AG04450 (cell line): Measurements from ENCODE around the gene TBL2. TPM values are rescaled to one million over a fixed set of nuclear protein-coding genes. Genes with fewer than 3 reads are reported as not detected.

ENCODE experiments used
- CTCF ChIA-PET: fragments of 300-600, 350-600 bp; formaldehyde crosslinking; extraction: SDS; loops from one replicate; lab custom pipeline; 2022; ENCODE audit warnings: antibody characterized with exemption, inconsistent platforms; lab: Charles Lee
- POLR2A ChIA-PET: fragments of 350-600 bp; formaldehyde crosslinking; extraction: SDS; loops from one replicate; lab custom pipeline; 2021; ENCODE audit warnings: antibody characterized with exemption, inconsistent platforms; lab: Yijun Ruan, JAX
- DNase-seq: peaks from one replicate; pipeline ENCODE4 v3.0.0-alpha.2; 2011; ENCODE audit warnings: low read depth, low spot score
- H3K27ac ChIP-seq: one replicate; pipeline ENCODE4 v1.5.1; 2012; ENCODE audit warnings: low read depth, low read length, control low read depth
- H3K27me3 ChIP-seq: one replicate; pipeline ENCODE4 v1.6.0; 2012; ENCODE audit warnings: low read length; ENCODE audit not compliant: control insufficient read depth, insufficient read depth
- H3K4me3 ChIP-seq: 2 replicates; pipeline ENCODE4 v1.5.1; 2011; ENCODE audit warnings: mild to moderate bottlenecking, low read depth, low read length, control low read depth
- H3K9me3 ChIP-seq: 2 replicates; pipeline ENCODE4 v1.5.1; 2012; ENCODE audit warnings: low read length; ENCODE audit not compliant: control insufficient read depth, insufficient read depth
- polyA plus RNA-seq: library from polyadenylated mRNA; depleted of rRNA; stranded (reverse); fragments of >200 nt; gene quantifications from 2 replicates; pipeline ENCODE4 v1.2.3, GENCODE V29; 2011
- TF ChIP-seq, protein P1 (sequence below): IDR thresholded peaks from 2 replicates; pipeline ENCODE4 v1.5.1; 2011; ENCODE audit warnings: low read depth, low read length, control low read depth, inconsistent platforms

The TBL2 gene
- polyA plus RNA-seq, 1 experiment = 34.7 TPM

DNA sequence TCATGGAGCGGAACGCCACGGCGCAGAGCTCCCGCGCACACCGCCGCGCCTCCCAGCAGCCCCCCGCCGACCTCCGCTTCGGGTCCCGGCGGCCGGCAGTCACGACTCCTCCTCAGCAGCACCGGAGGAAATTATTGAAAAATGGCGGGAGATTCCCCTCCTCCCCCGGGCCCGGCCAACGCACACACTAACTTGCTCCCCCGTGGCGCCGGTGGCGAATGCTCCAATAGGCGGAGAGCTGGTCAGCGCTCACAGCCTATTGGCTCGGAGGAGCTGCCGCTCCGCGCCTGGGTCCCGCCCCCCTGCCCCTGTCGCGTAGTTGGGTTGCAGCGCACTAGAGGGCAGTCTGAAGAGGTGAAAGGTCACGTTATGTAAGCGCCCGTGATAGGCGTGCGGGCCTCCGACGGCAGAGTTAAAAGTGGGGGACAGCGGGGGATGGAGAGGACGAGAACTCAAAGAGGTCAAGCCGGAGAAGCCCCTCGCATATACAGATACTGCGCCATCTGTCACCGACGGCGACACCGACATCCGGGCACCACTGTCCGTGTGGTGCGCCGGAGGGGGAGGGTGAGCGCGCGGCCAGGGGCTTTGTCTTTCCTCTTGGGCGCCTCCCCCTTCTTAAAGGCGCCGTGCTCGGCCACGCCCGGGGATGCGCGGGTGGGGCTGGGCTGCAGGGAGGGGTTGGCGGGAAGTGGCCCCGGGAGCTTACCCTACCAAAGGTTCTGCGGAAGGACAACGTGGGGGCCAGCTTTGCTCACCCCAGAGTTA lies 56.1 kb downstream of the TBL2 start, which contains the start of gene BAZ1B:
Gene BAZ1B, minus strand, starts transcription at position 189 of the 768 bp plus-strand sequence. CDS start 360 bp downstream, outside the sequence.
- ChIA-PET CTCF (no interaction called here), POLR2A (interaction anchor here (0.6 to 1.5 kb wide), 5 partner anchors 10 to 665 kb away, joined by 3 to 4 read pairs (median 3); partner anchors contain the start of genes BCL7B and TBL2)
- no peaks in the 10 kb centered on the region; the same call in 1 of the 2 replicates for H3K9me3 ChIP-seq
- peak within 1 kb of the TSS; percentile 80 for H3K4me3 ChIP-seq
- H3K27ac ChIP-seq = peak within 1 kb of the TSS; percentile 59
- peak; percentile 95 for DNase-seq
- TF ChIP-seq, protein P1, sequence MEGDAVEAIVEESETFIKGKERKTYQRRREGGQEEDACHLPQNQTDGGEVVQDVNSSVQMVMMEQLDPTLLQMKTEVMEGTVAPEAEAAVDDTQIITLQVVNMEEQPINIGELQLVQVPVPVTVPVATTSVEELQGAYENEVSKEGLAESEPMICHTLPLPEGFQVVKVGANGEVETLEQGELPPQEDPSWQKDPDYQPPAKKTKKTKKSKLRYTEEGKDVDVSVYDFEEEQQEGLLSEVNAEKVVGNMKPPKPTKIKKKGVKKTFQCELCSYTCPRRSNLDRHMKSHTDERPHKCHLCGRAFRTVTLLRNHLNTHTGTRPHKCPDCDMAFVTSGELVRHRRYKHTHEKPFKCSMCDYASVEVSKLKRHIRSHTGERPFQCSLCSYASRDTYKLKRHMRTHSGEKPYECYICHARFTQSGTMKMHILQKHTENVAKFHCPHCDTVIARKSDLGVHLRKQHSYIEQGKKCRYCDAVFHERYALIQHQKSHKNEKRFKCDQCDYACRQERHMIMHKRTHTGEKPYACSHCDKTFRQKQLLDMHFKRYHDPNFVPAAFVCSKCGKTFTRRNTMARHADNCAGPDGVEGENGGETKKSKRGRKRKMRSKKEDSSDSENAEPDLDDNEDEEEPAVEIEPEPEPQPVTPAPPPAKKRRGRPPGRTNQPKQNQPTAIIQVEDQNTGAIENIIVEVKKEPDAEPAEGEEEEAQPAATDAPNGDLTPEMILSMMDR = peak; percentile 15; the same call in 1 of the 2 replicates
- no peaks in the 10 kb centered on the region for H3K27me3 ChIP-seq

DNA sequence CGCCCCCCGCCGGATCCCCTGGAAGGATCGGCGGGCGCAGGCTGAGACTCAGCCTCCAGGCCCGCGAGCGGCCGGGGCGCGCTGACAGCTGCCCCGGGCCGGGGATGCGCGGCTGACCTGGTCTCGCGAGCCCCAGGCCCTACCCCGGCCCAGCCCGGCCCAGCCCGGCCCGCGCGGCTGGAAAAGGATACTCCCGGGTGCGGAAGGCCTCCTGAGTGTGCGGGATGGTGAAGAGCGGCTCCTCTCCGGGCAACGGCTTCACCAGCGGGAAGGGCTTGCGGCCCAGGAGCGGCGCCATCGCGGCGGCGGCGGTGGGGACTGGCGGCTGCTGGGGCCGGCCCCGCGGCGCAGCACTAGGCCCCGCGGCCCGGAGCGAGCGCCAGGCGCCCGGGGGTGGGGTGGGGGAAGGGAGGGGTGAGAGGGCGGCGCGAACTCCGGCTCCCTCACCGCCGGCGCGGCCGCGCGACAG lies 56.7 kb downstream of the TBL2 start:
- peak overlapping the region; percentile 80 for H3K4me3 ChIP-seq
- DNase-seq = no peak
- no peaks in the 10 kb centered on the region; the same call in 1 of the 2 replicates for H3K9me3 ChIP-seq
- TF ChIP-seq, protein P1 = no peak
- peak overlapping the region; percentile 57 for H3K27ac ChIP-seq
- ChIA-PET CTCF (no interaction called here), POLR2A (interaction anchor here (1.0 to 1.5 kb wide), 5 partner anchors 10 to 57 kb away, joined by 3 to 4 read pairs (median 3); partner anchors contain the start of genes BCL7B and TBL2)
- no peaks in the 10 kb centered on the region for H3K27me3 ChIP-seq

DNA sequence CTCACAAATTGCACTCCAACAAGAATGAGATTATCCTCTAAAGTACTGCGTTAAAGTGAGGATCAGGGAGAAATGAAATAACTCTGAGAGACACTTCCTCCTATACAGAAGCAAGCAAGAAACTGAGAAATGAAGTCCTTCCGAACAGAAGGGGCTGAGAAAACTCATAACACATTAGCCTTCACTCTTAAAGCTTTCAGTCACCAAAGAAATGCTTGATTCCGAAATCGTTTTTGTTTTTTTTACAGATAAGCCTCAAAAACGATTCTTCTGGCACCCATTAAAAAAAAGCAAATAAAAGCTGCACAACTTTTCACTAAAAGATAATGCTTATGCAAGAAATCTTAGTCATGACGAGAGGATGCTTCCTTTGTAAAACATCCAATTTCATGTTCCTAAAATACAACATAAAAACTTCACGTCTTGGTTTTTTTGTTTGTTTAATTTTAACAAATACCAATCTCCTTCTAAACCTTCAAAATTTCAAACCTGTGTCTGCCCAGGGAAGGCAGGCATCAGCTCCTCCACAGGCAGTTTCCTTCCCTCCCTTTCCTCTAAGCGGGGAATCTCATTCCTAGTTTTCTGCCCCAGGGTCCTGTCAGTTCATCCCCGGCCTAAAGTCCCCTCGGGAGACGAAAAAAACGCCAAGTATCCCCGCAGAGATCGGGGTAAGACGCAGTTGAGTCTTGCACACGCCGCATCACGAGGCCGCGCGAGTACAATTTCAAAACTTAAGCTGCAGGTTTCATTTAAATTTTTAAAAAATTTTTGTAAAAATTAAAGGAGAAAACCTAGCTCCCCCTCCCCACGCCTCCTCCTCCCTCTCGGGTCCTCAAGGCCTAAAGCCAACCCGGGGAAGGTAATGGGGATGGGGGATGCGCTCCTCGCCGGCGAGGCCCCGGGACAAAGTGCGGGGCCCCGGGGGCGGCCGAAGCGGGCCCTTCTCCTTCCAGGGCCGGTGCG lies 57.4 kb downstream of the TBL2 start:
- H3K4me3 ChIP-seq = peak overlapping the region; percentile 80
- no peaks in the 10 kb centered on the region for H3K27me3 ChIP-seq
- peak overlapping the region; percentile 59 for H3K27ac ChIP-seq
- no peak for DNase-seq
- CTCF ChIA-PET = interaction anchor here (0.6 kb wide), 1 partner anchor 193 kb away, joined by 3 read pairs; the partner anchor contains the start of gene TRIM50
- TF ChIP-seq, protein P1 = no peak
- POLR2A ChIA-PET = interaction anchor here (1.2 to 1.3 kb wide), 2 partner anchors 39 to 44 kb away, joined by 3 read pairs; no protein-coding TSS in a partner anchor
- no peaks in the 10 kb centered on the region; the same call in 1 of the 2 replicates for H3K9me3 ChIP-seq

DNA sequence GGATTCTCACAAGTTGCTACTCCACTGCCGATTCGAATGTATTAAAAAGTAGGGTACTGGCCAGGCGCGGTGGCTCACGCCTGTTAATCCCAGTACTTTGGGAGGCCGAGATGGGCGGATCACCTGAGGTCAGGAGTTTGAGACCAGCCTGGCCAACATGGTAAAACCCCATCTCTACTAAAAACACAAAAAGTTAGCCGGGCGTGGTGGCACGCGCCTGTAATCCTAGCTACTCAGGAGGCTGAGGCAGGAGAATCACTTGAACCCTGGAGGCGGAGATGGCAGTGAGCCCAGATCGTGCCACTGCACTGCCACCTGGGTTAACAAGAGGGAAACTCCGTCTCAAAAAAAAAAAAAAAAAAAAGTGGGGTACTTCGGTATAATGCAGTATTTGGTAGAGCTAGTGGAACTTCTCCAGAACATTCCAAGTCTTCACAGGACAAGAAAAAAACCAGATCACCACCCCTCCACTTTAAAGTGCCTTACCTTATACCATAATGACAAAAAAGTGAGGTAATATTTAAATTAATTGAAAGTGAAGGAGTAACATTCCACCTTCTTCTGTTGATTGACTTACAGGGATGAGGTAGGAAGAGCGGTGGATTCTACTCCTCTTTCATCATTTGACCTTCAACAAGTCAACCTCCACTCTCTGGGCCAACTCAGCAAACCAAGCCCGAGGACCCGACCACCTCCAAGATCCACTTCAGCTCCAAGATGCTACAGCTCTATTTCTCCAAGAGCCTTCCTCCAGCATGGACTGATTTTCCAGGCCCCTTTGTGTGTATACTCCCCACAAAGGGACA lies 58.3 kb downstream of the TBL2 start:
- POLR2A ChIA-PET = no interaction called here
- Histone ChIP-seq H3K9me3 (no peaks in the 10 kb centered on the region; the same call in 1 of the 2 replicates), H3K27me3 (no peaks in the 10 kb centered on the region), H3K4me3 (peak overlapping the region; percentile 80), H3K27ac (peak overlapping the region; percentile 43)
- TF ChIP-seq, protein P1 = no peak
- no peak for DNase-seq
- CTCF ChIA-PET = interaction anchor here (0.6 to 2.4 kb wide), 2 partner anchors 68 to 179 kb away, joined by 9 read pairs; no protein-coding TSS in a partner anchor
